Measurements from ENCODE around the gene TTC13.

The TTC13 gene

GRCh38 chr1:230877924-230878590, 100.6 kb downstream of the TTC13 start:
- FAIRE-seq (no peak), DNase-seq (ENCODE audit: insufficient read length, low spot score) (no peak)

GRCh38 chr1:230877146-230877923, 101.3 kb downstream of the TTC13 start:
- no peak for FAIRE-seq

GRCh38 chr1:230876660-230877059, 102.0 kb downstream of the TTC13 start:
- FAIRE-seq (no peak), DNase-seq (ENCODE audit: insufficient read length, low spot score) (no peak)

More at GRCh38 chr1:230877146-230877923, 101.3 kb downstream of the TTC13 start:
- DNase-seq (ENCODE audit: insufficient read length, low spot score) = no peak

- DNase-seq (ENCODE audit: insufficient read length, low spot score) (no peak), FAIRE-seq (no peak)
Observed at GRCh38 chr1:230875370-230875769, 103.3 kb downstream of the TTC13 start.

- DNase-seq (ENCODE audit: insufficient read length, low spot score) (no peak), FAIRE-seq (no peak)
Observed at GRCh38 chr1:230870916-230871315, 107.7 kb downstream of the TTC13 start.

- FAIRE-seq = no peak
- no peak for DNase-seq (ENCODE audit: insufficient read length, low spot score)
Observed at GRCh38 chr1:230869500-230869899, 109.2 kb downstream of the TTC13 start.

- DNase-seq (ENCODE audit: insufficient read length, low spot score) = no peak
Observed at GRCh38 chr1:230868736-230869385, 109.8 kb downstream of the TTC13 start.

GRCh38 chr1:230867903-230868735, 110.5 kb downstream of the TTC13 start, which contains the start of gene C1orf198:
C1orf198 (minus strand) TSS chr1:230868521; CDS start chr1:230868512, 9 bp downstream.
- no peak for FAIRE-seq

More at GRCh38 chr1:230868736-230869385, 109.8 kb downstream of the TTC13 start:
- FAIRE-seq = no peak

GRCh38 chr1:230867101-230867902, 111.4 kb downstream of the TTC13 start:
- DNase-seq (ENCODE audit: insufficient read length, low spot score) (no peak), FAIRE-seq (no peak)

More at GRCh38 chr1:230867903-230868735, 110.5 kb downstream of the TTC13 start, which contains the start of gene C1orf198:
- peak; percentile 81 for DNase-seq (ENCODE audit: insufficient read length, low spot score)

GRCh38 chr1:230866171-230867070, 112.2 kb downstream of the TTC13 start:
- FAIRE-seq (no peak), DNase-seq (ENCODE audit: insufficient read length, low spot score) (no peak)

GRCh38 chr1:230865062-230865817, 113.4 kb downstream of the TTC13 start:
- FAIRE-seq = no peak
- DNase-seq (ENCODE audit: insufficient read length, low spot score) = no peak

GRCh38 chr1:230864441-230864840, 114.2 kb downstream of the TTC13 start:
- no peak for DNase-seq (ENCODE audit: insufficient read length, low spot score)
- no peak for FAIRE-seq

- no peak for DNase-seq (ENCODE audit: insufficient read length, low spot score)
- FAIRE-seq = no peak
Observed at GRCh38 chr1:230863449-230863848, 115.2 kb downstream of the TTC13 start.

- FAIRE-seq = no peak
Observed at GRCh38 chr1:230861970-230862595, 116.6 kb downstream of the TTC13 start.

GRCh38 chr1:230861489-230861888, 117.2 kb downstream of the TTC13 start:
- no peak for DNase-seq (ENCODE audit: insufficient read length, low spot score)
- no peak for FAIRE-seq

More at GRCh38 chr1:230861970-230862595, 116.6 kb downstream of the TTC13 start:
- DNase-seq (ENCODE audit: insufficient read length, low spot score) = no peak

- FAIRE-seq = no peak
- no peak for DNase-seq (ENCODE audit: insufficient read length, low spot score)
Observed at GRCh38 chr1:230860617-230861384, 117.9 kb downstream of the TTC13 start.

Data from GM19239 (cell line).